ENCODE results near the gene AUH. TPM values are rescaled to one million over a fixed set of nuclear protein-coding genes. Genes with fewer than 3 reads are reported as not detected.

The AUH gene
- total RNA-seq, 2 donors from 2014 or later = 58.0 to 76.1 TPM

GRCh38 chr9:91341749-91342148 is 20.0 kb downstream of the AUH start:
- no peaks in the 10 kb centered on the region for H3K36me3 ChIP-seq
- no peaks in the 10 kb centered on the region for H3K4me1 ChIP-seq (replicated peaks)
- TF ChIP-seq POLR2AphosphoS5 (IDR thresholded peaks at IDR 0.05) = no peak
- TF ChIP-seq POLR2A (IDR thresholded peaks at IDR 0.05) = no peak
- TF ChIP-seq CTCF (IDR thresholded peaks at IDR 0.05) = no peak
- 59% methylated on average over 3 of the region's 3 CpGs for WGBS
- H3K9me3 ChIP-seq = no peaks in the 10 kb centered on the region
- peak overlapping the region; percentile 10 to 52 for H3K27ac ChIP-seq
- no peaks in the 10 kb centered on the region for H3K27me3 ChIP-seq (replicated peaks; ENCODE audit: insufficient read depth)
- no peak overlapping the region for H3K4me3 ChIP-seq
- intact Hi-C loops (cut with DNase I) = no loop called here
- no peak for DNase-seq (ENCODE audit: low spot score)

GRCh38 chr9:91341258-91341746 is 20.4 kb downstream of the AUH start:
- DNase-seq (ENCODE audit: low spot score) = peak; percentile 28
- Histone ChIP-seq H3K27ac (peak overlapping the region; percentile 4 to 52), H3K4me1 (replicated peaks) (no peaks in the 10 kb centered on the region), H3K9me3 (no peaks in the 10 kb centered on the region), H3K27me3 (replicated peaks; ENCODE audit: insufficient read depth) (no peaks in the 10 kb centered on the region), H3K4me3 (no peak overlapping the region), H3K36me3 (no peaks in the 10 kb centered on the region)
- TF ChIP-seq CTCF (IDR thresholded peaks at IDR 0.05) = peak in 1 of 4 experiments; percentile 9
- peak; percentile 73 for TF ChIP-seq POLR2AphosphoS5 (IDR thresholded peaks at IDR 0.05)
- no peak for TF ChIP-seq POLR2A (IDR thresholded peaks at IDR 0.05)
- 41% methylated on average over 3 of the region's 3 CpGs for WGBS
- intact Hi-C loops (cut with DNase I) = no loop called here

GRCh38 chr9:91340395-91340967 is 21.2 kb downstream of the AUH start:
- intact Hi-C loops (cut with DNase I) = no loop called here
- H3K27me3 ChIP-seq (replicated peaks; ENCODE audit: insufficient read depth) = no peaks in the 10 kb centered on the region
- no peak overlapping the region for H3K4me3 ChIP-seq
- TF ChIP-seq POLR2A (IDR thresholded peaks at IDR 0.05) (no peak), POLR2AphosphoS5 (IDR thresholded peaks at IDR 0.05) (no peak), CTCF (IDR thresholded peaks at IDR 0.05) (no peak)
- no peak for DNase-seq (ENCODE audit: low spot score)
- peak overlapping the region in 1 of 2 donors; percentile 52 for H3K27ac ChIP-seq
- H3K9me3 ChIP-seq = no peaks in the 10 kb centered on the region
- no peaks in the 10 kb centered on the region for H3K4me1 ChIP-seq (replicated peaks)
- WGBS = 100% methylated on average over 1 of the region's 1 CpG
- H3K36me3 ChIP-seq = no peaks in the 10 kb centered on the region

GRCh38 chr9:91338681-91339080 is 23.0 kb downstream of the AUH start:
- H3K4me3 ChIP-seq = no peak overlapping the region
- no peaks in the 10 kb centered on the region for H3K36me3 ChIP-seq
- intact Hi-C loops (cut with DNase I) = no loop called here
- H3K27me3 ChIP-seq (replicated peaks; ENCODE audit: insufficient read depth) = no peaks in the 10 kb centered on the region
- no peak for DNase-seq (ENCODE audit: low spot score)
- H3K27ac ChIP-seq = no peak overlapping the region
- no peak for TF ChIP-seq POLR2AphosphoS5 (IDR thresholded peaks at IDR 0.05)
- TF ChIP-seq CTCF (IDR thresholded peaks at IDR 0.05) = no peak
- TF ChIP-seq POLR2A (IDR thresholded peaks at IDR 0.05) = no peak
- no peaks in the 10 kb centered on the region for H3K9me3 ChIP-seq
- no peaks in the 10 kb centered on the region for H3K4me1 ChIP-seq (replicated peaks)

GRCh38 chr9:91336786-91337185 is 24.9 kb downstream of the AUH start:
- intact Hi-C loops (cut with DNase I) = no loop called here
- no peaks in the 10 kb centered on the region for H3K36me3 ChIP-seq
- H3K27me3 ChIP-seq (replicated peaks; ENCODE audit: insufficient read depth) = no peaks in the 10 kb centered on the region
- no peaks in the 10 kb centered on the region for H3K9me3 ChIP-seq
- no peaks in the 10 kb centered on the region for H3K4me1 ChIP-seq (replicated peaks)
- WGBS = 62% methylated on average over 1 of the region's 1 CpG
- H3K4me3 ChIP-seq = no peak overlapping the region
- no peak overlapping the region for H3K27ac ChIP-seq
- no peak for TF ChIP-seq POLR2AphosphoS5 (IDR thresholded peaks at IDR 0.05)
- TF ChIP-seq CTCF (IDR thresholded peaks at IDR 0.05) = no peak
- TF ChIP-seq POLR2A (IDR thresholded peaks at IDR 0.05) = no peak
- no peak for DNase-seq (ENCODE audit: low spot score)
